Loucy (cell line): ENCODE data around the gene B3GALT6.

ENCODE experiments used
- CTCF ChIP-seq: fragments of 200-600 bp; sonication (generic); conservative IDR thresholded peaks from 2 replicates; pipeline ENCODE4 v1.5.1; 2014; ENCODE audit warnings: mild to moderate bottlenecking, antibody characterized with exemption, low read length
- EZH2phosphoT487 ChIP-seq: fragments of 200-600 bp; IDR thresholded peaks from 2 replicates; pipeline ENCODE4 v1.6.1; 2018; ENCODE audit warnings: antibody characterized with exemption, mild to moderate bottlenecking, moderate library complexity, borderline replicate concordance

- TF ChIP-seq EZH2phosphoT487 = no peak
- no peak for TF ChIP-seq CTCF
These were observed 9.3 kb upstream of the B3GALT6 start for GRCh38 chr1:1222575-1223225.
